ENCODE results near the gene RASSF4. TPM values are rescaled to one million over a fixed set of nuclear protein-coding genes. Genes with fewer than 3 reads are reported as not detected.
A peak's percentile ranks its signal among the peaks of the same experiment; 100 is the strongest.

RASSF4 gene
- total RNA-seq, 1 experiment from 2014 or later = 2.8 TPM

DNA sequence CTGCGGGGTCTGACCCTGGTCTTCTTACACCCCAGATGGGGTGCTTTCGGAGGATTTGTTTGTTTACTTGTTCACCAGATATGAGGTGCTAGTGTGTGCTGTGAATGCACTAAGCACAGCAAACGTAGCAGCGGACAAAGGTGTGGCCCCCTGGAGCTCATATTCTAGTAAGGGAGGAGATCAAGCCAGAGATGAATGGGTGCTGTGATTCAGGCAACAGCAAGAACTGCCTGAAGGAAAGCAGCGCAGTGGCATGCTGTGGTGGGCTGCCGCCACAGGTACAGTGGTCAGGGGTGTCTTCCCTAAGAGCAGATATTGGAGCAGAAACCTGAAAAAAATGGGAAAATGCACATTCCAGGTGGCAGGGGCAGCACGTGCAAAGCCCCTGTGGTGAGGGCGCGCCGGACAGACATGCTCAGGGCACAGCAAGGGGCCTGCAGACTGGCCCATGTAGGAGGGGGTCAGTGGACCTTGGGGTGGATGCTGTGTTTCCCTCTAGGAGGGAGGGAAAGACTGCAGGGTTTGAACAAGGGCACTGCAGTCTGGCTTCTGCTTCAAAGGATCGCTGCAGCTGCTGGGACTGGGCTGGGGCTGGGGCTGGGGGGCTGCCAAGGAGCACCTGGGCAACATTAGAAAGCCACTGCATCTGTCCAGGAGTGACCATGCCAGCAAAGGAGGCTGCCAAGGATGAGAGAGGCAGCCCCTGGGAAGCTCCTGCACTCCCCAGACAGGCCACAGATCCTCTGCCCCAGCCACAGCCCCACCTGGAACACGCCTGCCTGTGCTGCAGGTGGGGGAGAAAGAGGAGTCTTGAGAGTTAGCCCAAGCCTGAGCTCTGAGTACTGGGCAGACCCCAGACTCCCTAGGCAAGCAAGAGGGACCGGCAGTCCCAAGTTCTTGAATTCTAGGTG, 19.9 kb downstream of the RASSF4 start:
- CTCF ChIA-PET = interaction anchor here (0.9 to 3.1 kb wide), 3 partner anchors 18 to 47 kb away, joined by 3 to 14 read pairs (median 3); no protein-coding TSS in a partner anchor
- H2AFZ ChIP-seq (ENCODE audit: low read depth, low read length, poor library complexity, severe bottlenecking) = no peak overlapping the region

DNA sequence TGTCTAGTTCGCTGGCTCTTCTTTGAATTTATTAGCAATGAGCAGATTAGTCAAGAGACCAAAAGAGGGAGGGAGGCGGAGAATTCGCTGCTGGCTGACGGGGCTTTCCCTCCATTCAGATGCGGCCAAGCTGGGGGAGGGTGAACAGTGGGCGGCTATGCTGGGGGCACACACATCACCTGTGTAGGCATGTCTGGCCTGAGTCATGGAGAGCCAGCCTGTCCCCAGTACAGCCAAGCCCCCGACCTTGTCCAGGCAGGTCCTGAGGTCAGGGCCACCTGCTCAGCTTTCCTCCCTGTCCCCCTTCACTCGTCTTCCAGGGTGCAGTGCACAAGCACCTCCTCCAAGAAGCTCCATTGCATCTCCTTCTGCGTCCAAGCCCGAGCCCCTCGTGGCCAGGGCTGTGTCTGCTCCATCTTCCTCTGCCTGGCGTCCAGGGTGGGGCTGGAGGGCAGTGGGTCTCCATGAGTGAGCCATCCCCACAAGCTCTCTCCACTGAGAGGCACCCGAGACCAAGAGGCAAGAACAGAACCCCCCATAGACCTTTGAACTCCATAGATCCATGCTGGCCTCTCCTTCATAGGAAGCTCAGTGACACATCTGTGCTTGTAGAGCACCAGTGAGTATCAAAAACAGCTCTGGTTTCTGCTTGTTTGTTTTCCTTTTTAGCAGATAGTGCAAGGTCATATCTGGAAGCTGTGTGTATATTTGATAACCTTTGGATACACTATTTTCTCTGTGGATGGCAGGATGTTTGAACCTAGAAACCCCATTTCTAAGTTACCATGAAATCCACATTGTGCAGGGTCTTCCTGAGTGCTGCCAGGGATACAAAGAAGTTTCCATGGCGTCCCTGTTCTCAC, 20.9 kb downstream of the RASSF4 start:
- ChIA-PET CTCF (interaction anchor here (1.4 to 3.1 kb wide), 2 partner anchors 21 to 48 kb away, joined by 3 to 14 read pairs; no protein-coding TSS in a partner anchor), RAD21 (ENCODE audit: low non-redundant PET in 1 of 2, low total read pairs in 2 of 2, uncharacterized antibody in 2 of 2, unreplicated experiment in 2 of 2) (interaction anchor here in 1 of 2 experiments (0.8 kb wide), 1 partner anchor 48 kb away, joined by 3 read pairs; no protein-coding TSS in a partner anchor), POLR2A (interaction anchor here (0.8 to 1.0 kb wide), 3 partner anchors 14 to 26 kb away, joined by 3 to 6 read pairs (median 4); no protein-coding TSS in a partner anchor)
- H3K4me1 ChIP-seq (ENCODE audit: control insufficient read depth in 1 of 2, insufficient read depth in 2 of 2, low read length in 2 of 2) = peaks cover 48 to 65% of the 10 kb centered on the region in 2 experiments
- BruUV-seq (replicated peaks) = no TSS peak
- H3K9me3 ChIP-seq (ENCODE audit: control insufficient read depth in 1 of 2, insufficient read depth in 1 of 2, low read depth in 1 of 2, low read length in 2 of 2) = no peaks in the 10 kb centered on the region
- no peaks in the 10 kb centered on the region for H4K20me1 ChIP-seq (ENCODE audit: insufficient read depth)
- peak overlapping the region; percentile 89 for H3K4me2 ChIP-seq (ENCODE audit: low read length)
- DNase-seq (ENCODE audit: low read depth, low spot score) = no peak
- intact Hi-C loops (cut with micrococcal nuclease) = no loop called here
- no peaks in the 10 kb centered on the region for H3K79me2 ChIP-seq (ENCODE audit: insufficient read depth, low read length)
- ATAC-seq = no peak
- peak overlapping the region; percentile 50 for H3K9ac ChIP-seq (ENCODE audit: low read length)
- peak overlapping the region; percentile 80 for H3K27ac ChIP-seq (ENCODE audit: low read depth, low read length)
- peak overlapping the region; percentile 14 for H2AFZ ChIP-seq (ENCODE audit: low read depth, low read length, poor library complexity, severe bottlenecking)
- H3K4me3 ChIP-seq (replicated peaks in 1 of 2; ENCODE audit: low read depth in 1 of 2, low read length in 2 of 2) = peak overlapping the region in 1 of 2 experiments; percentile 27; a peak in 2 of 4 replicates
- H3K36me3 ChIP-seq (ENCODE audit: control insufficient read depth in 1 of 2, insufficient read depth in 2 of 2, low read length in 2 of 2) = no peaks in the 10 kb centered on the region
- no peaks in the 10 kb centered on the region for H3K27me3 ChIP-seq (ENCODE audit: insufficient read depth, low read length)
- H3K9me2 ChIP-seq (ENCODE audit: insufficient read depth) = no peaks in the 10 kb centered on the region
- no peak for TF ChIP-seq EZH2phosphoT487 (IDR thresholded peaks at IDR 0.05; ENCODE audit: borderline replicate concordance)
- TF ChIP-seq POLR2A (IDR thresholded peaks at IDR 0.05; ENCODE audit: borderline replicate concordance, extremely low read depth, insufficient read depth, insufficient read length) = no peak
- TF ChIP-seq JUND (IDR thresholded peaks at IDR 0.05) = no peak
- no peak for TF ChIP-seq CBX3 (IDR thresholded peaks at IDR 0.05; ENCODE audit: low read depth)
- TF ChIP-seq EGR1 (IDR thresholded peaks at IDR 0.05; ENCODE audit: low read depth) = no peak
- no peak for TF ChIP-seq SIN3A (IDR thresholded peaks at IDR 0.05; ENCODE audit: low read depth)
- TF ChIP-seq YY1 (IDR thresholded peaks at IDR 0.05; ENCODE audit: extremely low read depth, insufficient replicate concordance, low read depth, low read length) = no peak
- no peak for TF ChIP-seq ELF1 (IDR thresholded peaks at IDR 0.05; ENCODE audit: borderline replicate concordance, low read depth)
- TF ChIP-seq CTCF (IDR thresholded peaks at IDR 0.05 in 2 of 3, conservative IDR thresholded peaks at IDR 0.05 in 1 of 3; ENCODE audit: borderline replicate concordance in 1 of 3, insufficient read depth in 1 of 3, low read depth in 2 of 3, low read length in 2 of 3) = no peak
- TF ChIP-seq EZH2 (IDR thresholded peaks at IDR 0.05) = no peak
- no peak for TF ChIP-seq ZNF274 (IDR thresholded peaks at IDR 0.05; ENCODE audit: low read depth, low read length)
- no peak for TF ChIP-seq POLR2AphosphoS5 (IDR thresholded peaks at IDR 0.05; ENCODE audit: low read depth, low read length)
- no peak for TF ChIP-seq TCF7L2 (IDR thresholded peaks at IDR 0.05; ENCODE audit: borderline replicate concordance, extremely low read depth, insufficient read depth, insufficient read length)
- no peak for TF ChIP-seq FOSL1 (IDR thresholded peaks at IDR 0.05; ENCODE audit: low read depth)
- TF ChIP-seq ZFX (IDR thresholded peaks at IDR 0.05) = no peak

More for the DNA sequence above, 19.9 kb downstream of the RASSF4 start:
- RAD21 ChIA-PET (ENCODE audit: low non-redundant PET in 1 of 2, low total read pairs in 2 of 2, uncharacterized antibody in 2 of 2, unreplicated experiment in 2 of 2) = interaction anchor here in 1 of 2 experiments (1.2 kb wide), 1 partner anchor 47 kb away, joined by 3 read pairs; no protein-coding TSS in a partner anchor
- H3K4me2 ChIP-seq (ENCODE audit: low read length) = peak overlapping the region; percentile 89
- peak overlapping the region; percentile 61 for H3K27ac ChIP-seq (ENCODE audit: low read depth, low read length)
- no peaks in the 10 kb centered on the region for H3K9me3 ChIP-seq (ENCODE audit: control insufficient read depth in 1 of 2, insufficient read depth in 1 of 2, low read depth in 1 of 2, low read length in 2 of 2)
- no peaks in the 10 kb centered on the region for H3K79me2 ChIP-seq (ENCODE audit: insufficient read depth, low read length)
- BruUV-seq (replicated peaks) = no TSS peak
- POLR2A ChIA-PET = interaction anchor here (0.7 to 1.8 kb wide), 11 partner anchors 12 to 283 kb away, joined by 3 to 15 read pairs (median 3); no protein-coding TSS in a partner anchor
- no peak for TF ChIP-seq JUND (IDR thresholded peaks at IDR 0.05)
- ATAC-seq = no peak
- H3K9ac ChIP-seq (ENCODE audit: low read length) = peak overlapping the region; percentile 54
- H3K36me3 ChIP-seq (ENCODE audit: control insufficient read depth in 1 of 2, insufficient read depth in 2 of 2, low read length in 2 of 2) = no peaks in the 10 kb centered on the region
- peaks cover 51 to 71% of the 10 kb centered on the region in 2 experiments for H3K4me1 ChIP-seq (ENCODE audit: control insufficient read depth in 1 of 2, insufficient read depth in 2 of 2, low read length in 2 of 2)
- DNase-seq (ENCODE audit: low read depth, low spot score) = no peak
- H4K20me1 ChIP-seq (ENCODE audit: insufficient read depth) = no peaks in the 10 kb centered on the region
- no peaks in the 10 kb centered on the region for H3K9me2 ChIP-seq (ENCODE audit: insufficient read depth)
- intact Hi-C loops (cut with micrococcal nuclease) = no loop called here
- peak overlapping the region in 1 of 2 experiments; percentile 56; a peak in 1 of 4 replicates for H3K4me3 ChIP-seq (replicated peaks in 1 of 2; ENCODE audit: low read depth in 1 of 2, low read length in 2 of 2)
- H3K27me3 ChIP-seq (ENCODE audit: insufficient read depth, low read length) = no peaks in the 10 kb centered on the region
